Urinary bladder (tissue), 4 donors: Measurements from ENCODE around the gene CORO1C. TPM values are rescaled to one million over a fixed set of nuclear protein-coding genes. Genes with fewer than 3 reads are reported as not detected.

ENCODE experiments used
- DNase-seq: peaks from one replicate; pipeline ENCODE4 v3.0.0-alpha.2; 2015; ENCODE audit errors: extremely low spot score
- H3K27ac ChIP-seq: one replicate; pipeline ENCODE4 v1.5.1; 2013; ENCODE audit warnings: low read depth, mild to moderate bottlenecking, moderate library complexity
- H3K36me3 ChIP-seq: one replicate; pipeline ENCODE4 v1.6.1; 2013; ENCODE audit warnings: mild to moderate bottlenecking, moderate library complexity; ENCODE audit not compliant: insufficient read depth
- H3K4me1 ChIP-seq: one replicate; pipeline ENCODE4 v1.6.1; 2013; ENCODE audit warnings: mild to moderate bottlenecking, moderate library complexity; ENCODE audit not compliant: insufficient read depth
- H3K4me3 ChIP-seq: one replicate; pipeline ENCODE4 v1.5.1; 2013; ENCODE audit warnings: low read depth, low read length
- WGBS: extraction: QIAGEN DNeasy Blood & Tissue Kit; methylation state at CpG from one replicate; pipeline ENCODE4 v1.1.7; 2013; 5-methylcytosine and 5-hydroxymethylcytosine counted together
- polyA plus RNA-seq: library from polyadenylated mRNA; stranded (reverse); fragments of 200-250 nt; gene quantifications from one replicate; pipeline ENCODE4 v1.2.3, GENCODE V29; 2013
- total RNA-seq: library from RNA; depleted of rRNA; stranded (reverse); fragments of >200 nt; gene quantifications from one replicate; pipeline ENCODE4 v1.2.3, GENCODE V29; 2014
- donor health status: healthy with polysubstance abuse.
- donor health status: healthy.

CORO1C gene
- total and polyA plus RNA-seq, 2 donors, result 149 to 213 TPM

DNA sequence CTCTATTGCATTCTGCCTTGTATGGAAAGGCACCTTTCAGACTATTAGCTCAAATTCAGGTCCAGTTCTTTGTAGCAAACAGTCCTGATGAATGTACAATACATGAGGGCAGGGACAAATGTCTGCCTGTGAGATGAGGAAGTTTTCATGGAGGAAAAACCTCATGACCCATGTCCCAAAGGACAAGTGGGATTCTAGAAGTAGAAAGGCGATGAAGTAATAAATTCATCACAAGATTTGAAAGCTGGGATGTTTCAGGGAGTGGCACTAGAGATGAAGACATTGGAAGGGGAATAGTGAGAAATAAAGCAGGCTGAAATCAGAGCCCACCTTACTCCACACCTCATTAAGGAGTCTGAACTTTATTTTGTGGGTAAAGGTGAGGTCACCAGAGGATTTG, 4.2 kb downstream of the CORO1C start:
- 92% methylated on average over 1 of the region's 1 CpG for WGBS
- no peaks in the 10 kb centered on the region for H3K36me3 ChIP-seq
- no peak overlapping the region for H3K27ac ChIP-seq
- H3K4me1 ChIP-seq, result no peaks in the 10 kb centered on the region
- no peak for DNase-seq
- no peak overlapping the region for H3K4me3 ChIP-seq

DNA sequence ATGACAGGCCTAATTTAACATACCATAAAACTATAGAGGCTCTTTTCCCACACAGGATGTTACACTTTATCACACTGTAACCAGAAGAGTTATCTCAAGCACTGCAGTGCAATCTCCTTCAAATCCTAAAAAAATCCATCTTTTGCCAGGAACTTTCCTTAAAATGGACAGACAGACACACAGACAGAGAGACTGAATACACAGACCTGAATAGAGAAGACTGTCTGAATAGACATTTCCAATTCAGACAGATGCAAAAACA, 6.5 kb downstream of the CORO1C start:
- Histone ChIP-seq H3K27ac (peak overlapping the region; percentile 23), H3K4me1 (no peaks in the 10 kb centered on the region), H3K4me3 (no peak overlapping the region), H3K36me3 (no peaks in the 10 kb centered on the region)
- DNase-seq, result no peak

DNA sequence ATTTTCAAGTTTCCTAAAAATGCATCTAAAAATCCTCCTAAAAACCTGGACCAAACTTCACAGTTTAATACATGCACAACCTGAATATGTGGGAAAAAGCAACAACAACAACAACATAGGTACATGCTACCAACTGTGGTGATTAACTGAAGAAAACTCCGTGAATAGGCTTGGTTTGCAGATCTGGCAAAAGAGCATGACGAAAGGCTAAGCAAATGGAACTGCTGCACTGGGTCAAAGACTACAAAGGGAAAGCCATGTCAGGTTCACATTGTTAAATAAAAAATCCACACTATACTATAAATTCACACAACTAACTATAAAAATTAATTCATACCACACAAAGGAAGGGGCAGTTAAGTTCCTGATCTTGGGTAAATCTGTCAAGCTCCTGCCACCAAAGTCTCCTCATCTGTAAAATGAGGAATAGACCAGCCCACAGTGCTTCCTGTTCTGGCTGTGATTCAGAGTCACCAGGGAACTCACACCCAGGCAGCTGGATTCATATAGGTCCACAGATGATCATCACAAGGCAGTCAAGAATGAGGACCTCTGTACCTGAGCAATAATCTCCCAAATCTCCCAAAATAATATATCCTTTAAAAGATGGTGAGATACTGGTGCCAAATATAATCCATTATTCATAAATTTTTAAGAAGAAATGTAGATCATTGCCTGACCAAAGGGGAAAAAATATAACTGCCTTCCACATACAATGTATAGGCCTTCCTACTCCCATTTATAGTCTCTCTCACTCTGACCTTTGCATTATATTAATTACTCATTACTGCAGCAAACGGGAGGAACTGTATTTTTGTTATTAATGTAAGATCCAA, 7.0 kb downstream of the CORO1C start:
- WGBS, result 54% methylated on average over 3 of the region's 3 CpGs
- Histone ChIP-seq H3K27ac (no peak overlapping the region), H3K36me3 (no peaks in the 10 kb centered on the region), H3K4me3 (no peak overlapping the region), H3K4me1 (no peaks in the 10 kb centered on the region)
- DNase-seq, result no peak

DNA sequence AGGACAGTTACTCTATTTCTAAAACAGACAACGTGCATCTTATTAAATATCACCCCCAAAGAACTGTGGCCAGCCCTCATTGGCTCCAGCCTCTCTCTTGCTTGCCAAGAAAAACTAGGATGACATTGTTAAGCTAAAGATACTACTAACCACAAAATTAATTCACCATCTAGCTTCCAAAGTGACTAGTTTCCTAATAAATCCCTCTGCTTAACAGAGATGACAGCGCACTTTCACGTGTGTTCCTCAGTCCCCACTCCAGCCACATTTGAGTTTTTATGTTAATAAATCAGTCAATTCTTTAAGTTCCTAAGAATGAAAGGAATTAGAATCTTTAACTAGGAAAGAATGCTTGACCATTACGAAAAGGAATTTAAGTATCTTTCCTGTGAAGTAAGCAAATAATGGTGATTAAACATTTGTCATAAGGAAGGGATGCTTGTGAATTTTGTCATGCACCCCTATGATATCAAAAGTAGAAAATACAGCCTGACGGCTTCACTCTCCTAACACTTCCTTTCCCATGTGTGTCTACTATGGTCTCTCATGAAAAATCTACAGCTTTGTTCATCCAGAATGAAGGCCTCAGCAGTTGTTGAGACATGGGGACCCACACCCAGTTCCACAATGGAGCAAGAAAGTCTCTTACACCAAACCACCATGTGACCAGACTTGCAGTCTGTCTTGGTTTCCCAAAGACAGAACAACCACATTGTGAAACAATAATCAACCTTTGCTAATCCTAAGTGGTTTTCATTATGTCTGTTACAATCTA, 8.1 kb downstream of the CORO1C start:
- H3K27ac ChIP-seq, result no peak overlapping the region
- no peak overlapping the region for H3K4me3 ChIP-seq
- DNase-seq, result no peak
- no peaks in the 10 kb centered on the region for H3K4me1 ChIP-seq
- no peaks in the 10 kb centered on the region for H3K36me3 ChIP-seq
- WGBS, result 23% methylated on average over 5 of the region's 5 CpGs

DNA sequence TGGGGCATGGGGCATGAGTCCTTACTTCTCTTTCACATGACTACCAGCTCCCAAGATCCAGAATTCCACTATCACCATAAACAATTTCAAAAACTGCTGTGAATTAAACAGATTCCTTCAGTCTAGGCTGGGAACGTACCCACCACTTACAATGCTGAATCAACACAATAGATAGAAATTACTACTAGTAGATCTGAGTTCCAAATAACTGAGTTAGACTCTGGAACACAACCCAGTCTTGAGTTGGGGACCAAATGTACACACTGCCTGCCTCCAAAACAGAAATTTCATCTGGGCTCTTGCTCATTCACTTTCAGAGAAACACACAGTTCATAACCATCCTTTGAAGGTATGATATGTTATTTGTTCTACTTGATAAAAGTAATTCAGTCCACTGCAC, 8.9 kb downstream of the CORO1C start:
- peak overlapping the region; percentile 40 for H3K27ac ChIP-seq
- H3K4me1 ChIP-seq, result no peaks in the 10 kb centered on the region

DNA sequence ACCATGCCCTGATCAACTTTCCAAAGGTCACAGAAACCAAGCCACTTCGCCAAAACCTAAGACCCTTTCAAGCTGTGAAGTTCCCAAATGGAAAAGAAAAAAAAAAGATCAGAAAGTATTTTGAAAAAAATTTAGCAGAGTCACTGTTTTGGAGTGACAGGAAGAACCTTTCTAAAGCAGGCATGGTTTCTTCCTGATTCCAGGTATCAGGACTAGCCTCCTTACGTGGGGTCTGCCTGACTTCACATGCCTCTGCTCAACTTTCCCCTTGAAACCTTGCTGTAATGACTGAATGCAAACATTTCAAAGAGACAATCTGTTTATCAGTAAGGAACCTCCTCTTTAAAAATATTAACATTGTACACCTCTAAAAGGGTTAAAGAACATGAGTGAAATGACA, 9.5 kb downstream of the CORO1C start:
- Histone ChIP-seq H3K4me3 (no peak overlapping the region), H3K27ac (no peak overlapping the region), H3K36me3 (no peaks in the 10 kb centered on the region), H3K4me1 (no peaks in the 10 kb centered on the region)
- 66% methylated on average over 2 of the region's 2 CpGs for WGBS
- no peak for DNase-seq

More for the DNA sequence above, 8.9 kb downstream of the CORO1C start:
- 27% methylated on average over 1 of the region's 1 CpG for WGBS
- H3K4me3 ChIP-seq, result no peak overlapping the region
- no peaks in the 10 kb centered on the region for H3K36me3 ChIP-seq
- no peak for DNase-seq

DNA sequence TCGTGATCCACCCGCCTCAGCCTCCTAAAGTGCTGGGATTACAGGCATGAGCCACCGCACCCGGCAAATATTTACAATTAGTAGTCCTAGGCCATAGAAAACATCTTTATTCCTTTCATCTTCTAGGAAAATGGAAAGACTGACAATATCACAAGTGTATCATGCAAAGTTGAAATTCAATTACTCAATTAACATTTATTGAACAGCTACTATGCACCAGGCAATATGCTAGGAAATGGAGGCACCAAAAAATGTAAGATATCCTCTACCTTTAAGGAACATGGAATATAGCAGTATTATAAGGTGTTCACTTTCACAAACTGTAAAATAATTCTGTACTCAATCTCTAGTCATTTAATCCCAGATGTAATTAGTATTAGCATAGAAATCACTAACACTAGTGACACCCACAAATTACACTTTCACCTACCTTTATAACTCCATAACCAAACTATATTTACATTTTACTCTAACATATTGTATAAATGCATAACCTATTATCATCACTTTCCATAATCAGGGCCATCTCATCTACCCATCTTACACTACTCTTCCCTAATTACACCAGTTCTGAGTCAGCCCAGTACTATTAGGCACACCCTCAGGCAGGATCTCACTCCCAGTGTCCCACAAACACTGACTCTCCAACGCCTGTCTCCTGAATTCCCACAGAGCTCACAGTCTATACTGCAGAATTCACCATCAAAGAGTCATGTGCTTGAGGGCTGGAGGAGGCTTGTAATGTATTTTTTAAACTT, 10.4 kb downstream of the CORO1C start:
- no peak overlapping the region for H3K27ac ChIP-seq
- H3K4me1 ChIP-seq, result no peaks in the 10 kb centered on the region
- WGBS, result 73% methylated on average over 5 of the region's 5 CpGs
- no peaks in the 10 kb centered on the region for H3K36me3 ChIP-seq
- H3K4me3 ChIP-seq, result no peak overlapping the region
- no peak for DNase-seq

DNA sequence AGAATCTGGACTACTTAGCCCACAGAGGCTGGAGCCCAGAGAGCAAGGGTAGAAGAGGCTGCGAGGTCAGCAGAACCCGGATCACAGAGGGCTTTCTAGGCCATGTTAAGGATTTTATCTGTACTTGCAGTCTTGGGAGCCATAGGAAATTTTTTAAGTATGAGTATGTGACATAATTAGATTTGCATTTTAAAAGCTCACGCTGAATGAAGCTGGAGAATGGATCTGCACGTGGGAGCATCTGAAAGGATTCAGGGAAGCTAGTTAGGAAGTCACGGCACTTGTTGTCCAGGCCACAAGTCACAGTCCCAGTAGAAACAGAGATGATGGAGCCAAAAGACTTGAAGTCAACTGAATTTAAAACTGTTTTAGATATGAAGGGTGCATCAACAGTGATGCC, 14.1 kb downstream of the CORO1C start:
- no peak overlapping the region for H3K27ac ChIP-seq
- 75% methylated on average over 5 of the region's 5 CpGs for WGBS
- no peak overlapping the region for H3K4me3 ChIP-seq
- no peak for DNase-seq
- peaks cover 2% of the 10 kb centered on the region for H3K4me1 ChIP-seq
- H3K36me3 ChIP-seq, result no peaks in the 10 kb centered on the region

DNA sequence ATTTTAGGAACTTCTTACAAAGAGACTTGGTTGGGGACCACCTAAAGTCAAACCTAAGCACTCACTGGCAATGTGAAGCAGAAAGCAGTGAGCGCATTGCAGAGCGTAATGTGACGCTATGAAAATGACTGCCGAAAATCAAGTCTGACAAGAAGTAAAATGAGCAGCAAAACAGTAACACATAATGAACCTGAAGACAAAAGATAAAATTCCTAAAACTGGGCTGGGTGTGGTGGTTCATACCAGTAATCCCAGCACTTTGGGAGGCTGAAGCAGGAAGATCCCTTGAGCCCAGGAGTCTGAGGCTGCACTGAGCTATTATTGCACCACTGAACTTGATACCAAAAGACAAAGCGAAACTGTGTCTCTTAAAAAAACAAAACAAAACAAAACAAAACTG, 16.5 kb downstream of the CORO1C start:
- Histone ChIP-seq H3K4me1 (peaks cover 2% of the 10 kb centered on the region), H3K27ac (no peak overlapping the region), H3K4me3 (no peak overlapping the region), H3K36me3 (no peaks in the 10 kb centered on the region)
- no peak for DNase-seq
- 88% methylated on average over 5 of the region's 5 CpGs for WGBS

DNA sequence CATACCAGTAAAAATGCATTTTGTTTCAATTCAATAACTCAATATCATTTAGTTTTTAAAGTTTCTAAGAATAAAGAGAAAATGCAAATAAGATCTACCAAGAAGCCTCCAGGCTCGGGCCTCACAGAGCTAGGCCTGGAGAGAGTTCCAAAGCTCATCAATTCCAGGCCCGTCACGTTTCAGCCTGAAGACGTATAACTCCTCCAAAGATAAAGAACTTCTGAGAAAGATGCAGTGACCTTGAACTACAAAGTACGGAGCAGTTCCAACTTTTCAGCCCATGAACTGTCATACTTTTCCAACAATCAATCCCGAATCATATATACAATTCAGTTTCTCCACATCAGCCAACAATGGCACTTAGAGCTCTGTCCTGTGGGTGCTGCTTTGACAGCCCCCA, 17.8 kb downstream of the CORO1C start:
- no peak overlapping the region for H3K27ac ChIP-seq
- no peak for DNase-seq
- no peaks in the 10 kb centered on the region for H3K36me3 ChIP-seq
- H3K4me1 ChIP-seq, result peaks cover 2% of the 10 kb centered on the region
- H3K4me3 ChIP-seq, result no peak overlapping the region
- 33% methylated on average over 6 of the region's 6 CpGs for WGBS

DNA sequence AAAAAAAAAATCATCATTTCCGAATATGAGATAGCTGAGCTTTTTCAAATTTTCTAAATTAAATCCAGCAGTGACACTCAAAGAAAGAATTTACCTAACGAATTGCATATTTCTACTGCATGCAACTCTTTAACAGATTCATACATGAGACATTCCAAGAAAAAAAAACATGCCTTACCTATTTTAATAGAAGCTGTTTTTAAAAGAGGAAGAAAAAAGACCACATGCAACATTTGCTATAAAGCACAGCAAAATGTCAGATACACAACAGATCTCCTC, 18.5 kb downstream of the CORO1C start:
- WGBS, result 18% methylated on average over 2 of the region's 2 CpGs
- Histone ChIP-seq H3K27ac (no peak overlapping the region), H3K4me1 (peaks cover 2% of the 10 kb centered on the region), H3K4me3 (no peak overlapping the region), H3K36me3 (no peaks in the 10 kb centered on the region)
- DNase-seq, result no peak

DNA sequence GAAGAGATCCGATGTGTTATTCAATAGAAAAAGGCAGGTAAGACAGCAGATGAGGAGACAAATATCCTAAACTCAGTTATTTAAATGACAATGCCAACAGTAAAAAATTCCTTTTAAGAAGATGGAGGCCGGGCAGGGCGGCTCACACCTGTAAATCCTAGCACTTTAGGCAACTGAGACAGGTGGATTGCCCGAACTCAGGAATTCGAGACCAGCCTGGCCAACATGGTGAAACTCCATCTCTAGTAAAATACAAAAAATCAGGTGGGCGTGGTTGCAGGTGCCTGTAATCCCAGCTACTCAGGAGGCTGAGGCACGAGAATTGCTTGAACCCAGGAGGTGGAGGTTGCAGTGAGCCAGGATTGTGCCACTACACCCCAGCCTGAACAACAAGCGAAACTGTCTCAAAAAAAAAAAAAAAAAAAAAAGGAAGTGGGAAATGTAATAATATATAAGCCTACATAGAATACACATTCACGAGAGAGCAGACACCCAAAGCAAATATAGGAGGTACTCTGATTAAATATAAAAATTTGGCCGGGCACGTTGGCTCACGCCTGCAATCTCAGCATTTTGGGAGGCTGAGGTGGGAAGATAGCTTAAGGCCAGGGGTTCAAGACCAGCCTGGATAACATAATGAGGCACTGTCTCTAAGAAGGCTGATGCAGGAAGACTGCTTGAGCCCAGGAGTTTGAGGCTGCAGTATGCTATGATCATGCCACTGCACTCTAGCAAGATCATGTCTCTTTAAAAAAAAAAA, 19.0 kb downstream of the CORO1C start:
- DNase-seq, result no peak
- WGBS, result 68% methylated on average over 12 of the region's 12 CpGs
- Histone ChIP-seq H3K4me1 (peaks cover 2% of the 10 kb centered on the region), H3K27ac (no peak overlapping the region), H3K36me3 (no peaks in the 10 kb centered on the region), H3K4me3 (no peak overlapping the region)

DNA sequence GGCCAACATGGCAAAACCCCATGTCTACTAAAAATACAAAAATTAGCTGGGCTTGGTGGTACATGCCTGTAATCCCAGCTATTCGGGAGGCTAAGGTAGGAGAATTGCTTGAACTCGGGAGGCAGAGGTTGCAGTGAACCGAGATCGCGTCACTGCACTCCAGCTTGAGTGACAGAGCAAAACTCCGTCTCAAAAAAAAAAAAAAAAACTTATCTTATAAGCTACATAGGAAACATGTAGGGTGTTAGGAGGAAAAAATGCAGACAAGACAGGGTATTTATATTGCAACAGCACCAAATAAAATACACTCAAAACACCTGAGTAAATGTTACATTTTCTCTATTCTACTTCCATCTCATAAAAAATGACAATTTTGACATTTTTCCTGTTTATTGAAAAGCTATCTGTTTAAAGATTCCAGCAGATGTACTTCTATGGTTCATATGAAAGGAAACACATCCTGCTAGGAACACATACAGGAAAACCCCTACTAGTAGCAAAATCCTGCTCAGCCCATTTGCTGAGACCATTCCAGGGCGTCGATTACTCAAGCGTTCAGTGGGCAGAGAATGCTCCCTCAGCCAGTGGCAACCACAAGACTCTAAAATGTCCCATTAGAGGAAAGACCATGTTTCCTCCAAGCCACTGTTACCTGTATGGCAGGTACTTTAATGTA, 19.7 kb downstream of the CORO1C start:
- H3K4me3 ChIP-seq, result no peak overlapping the region
- H3K27ac ChIP-seq, result no peak overlapping the region
- H3K4me1 ChIP-seq, result peaks cover 2% of the 10 kb centered on the region
- H3K36me3 ChIP-seq, result no peaks in the 10 kb centered on the region
- no peak for DNase-seq
- WGBS, result 74% methylated on average over 9 of the region's 9 CpGs
